MG63 (cell line): ENCODE results near the gene FRMPD1. TPM values are rescaled to one million over a fixed set of nuclear protein-coding genes. Genes with fewer than 3 reads are reported as not detected.
A peak's percentile ranks its signal among the peaks of the same experiment; 100 is the strongest.

Source experiments
- DNase-seq: peaks from one replicate; pipeline ENCODE4 v3.0.0-alpha.2; 2020
- H3K27me3 ChIP-seq: fragments of 250-450 bp; sonication (Bioruptor Pico); 2 replicates; pipeline ENCODE4 v1.5.1; 2020; ENCODE audit warnings: mild to moderate bottlenecking, moderate library complexity
- H3K36me3 ChIP-seq: fragments of 250-450 bp; sonication (Bioruptor Pico); 2 replicates; pipeline ENCODE4 v1.5.1; 2020; ENCODE audit warnings: mild to moderate bottlenecking, moderate library complexity
- H3K4me3 ChIP-seq: fragments of 250-450 bp; sonication (Bioruptor Pico); 2 replicates; pipeline ENCODE4 v1.5.1; 2020; ENCODE audit warnings: mild to moderate bottlenecking, moderate library complexity
- H3K9me3 ChIP-seq: fragments of 250-450 bp; sonication (Bioruptor Pico); 2 replicates; pipeline ENCODE4 v1.5.1; 2020; ENCODE audit warnings: mild to moderate bottlenecking, moderate library complexity
- total RNA-seq: library from RNA; depleted of rRNA; stranded (reverse); fragments of >200 nt; shearing (Covaris generic); gene quantifications from 2 replicates; pipeline ENCODE4 v1.2.3, GENCODE V29; 2014; ENCODE audit warnings: low replicate concordance; rRNA removed

The FRMPD1 gene
- total RNA-seq, 1 experiment from 2014 or later, result not detected

DNA sequence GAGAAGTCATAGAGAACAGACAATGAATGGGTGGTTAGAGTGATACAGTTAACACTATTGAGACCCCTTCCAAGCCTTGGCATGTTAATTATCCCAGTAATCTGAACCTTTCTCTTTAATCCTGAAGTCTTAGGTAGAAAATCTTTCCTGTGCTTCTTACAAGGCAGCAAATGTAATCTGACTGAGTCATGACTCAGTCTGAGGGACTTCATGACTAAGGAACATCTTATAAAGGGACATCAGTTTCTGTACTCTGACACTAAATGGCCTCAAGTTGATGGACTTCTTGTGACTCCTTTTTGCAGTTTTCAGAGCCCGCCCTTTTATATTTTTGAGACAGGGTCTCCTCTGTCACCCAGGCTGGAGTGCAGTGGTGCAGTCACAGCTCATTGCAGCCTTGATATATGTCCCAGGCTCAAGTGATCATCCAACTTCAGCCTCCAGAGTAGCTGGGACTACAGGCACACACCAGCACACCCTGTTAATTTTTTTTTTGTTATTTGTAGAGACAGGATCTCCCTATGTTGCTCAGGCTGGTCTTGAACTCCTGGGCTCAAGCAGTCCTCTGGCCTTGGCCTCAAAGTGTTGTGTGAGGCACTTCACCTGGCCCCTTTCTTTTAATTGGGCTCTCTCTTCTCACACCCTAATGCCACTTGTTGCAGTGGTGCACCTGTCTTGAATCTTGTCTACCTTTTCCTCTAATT is 124.6 kb downstream of the FRMPD1 start:
- no peak for DNase-seq
- H3K27me3 ChIP-seq, result no peaks in the 10 kb centered on the region
- H3K4me3 ChIP-seq, result no peak overlapping the region
- peaks cover 20% of the 10 kb centered on the region for H3K36me3 ChIP-seq
- H3K9me3 ChIP-seq, result no peaks in the 10 kb centered on the region

DNA sequence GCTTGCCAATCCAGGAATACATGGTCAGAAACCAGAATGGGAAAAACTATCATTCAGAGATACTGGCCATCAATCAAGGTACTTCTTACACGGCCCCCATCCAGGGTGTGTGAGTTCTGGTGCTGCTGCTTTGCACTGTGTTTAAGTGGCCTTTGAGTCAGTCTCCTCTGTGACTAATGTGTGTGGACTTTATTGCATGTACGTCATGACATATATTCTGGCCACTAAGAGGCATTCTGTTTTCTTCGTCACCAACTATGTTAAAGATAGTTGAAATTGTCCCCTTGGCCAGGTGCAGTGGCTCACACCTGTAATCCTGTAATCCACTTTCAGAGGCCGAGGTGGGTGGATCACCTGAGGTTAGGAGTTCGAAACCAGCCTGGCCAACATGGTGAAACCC is 125.6 kb downstream of the FRMPD1 start:
- H3K36me3 ChIP-seq, result peaks cover 30% of the 10 kb centered on the region
- H3K27me3 ChIP-seq, result no peaks in the 10 kb centered on the region
- no peak for DNase-seq
- no peaks in the 10 kb centered on the region for H3K9me3 ChIP-seq
- H3K4me3 ChIP-seq, result no peak overlapping the region

DNA sequence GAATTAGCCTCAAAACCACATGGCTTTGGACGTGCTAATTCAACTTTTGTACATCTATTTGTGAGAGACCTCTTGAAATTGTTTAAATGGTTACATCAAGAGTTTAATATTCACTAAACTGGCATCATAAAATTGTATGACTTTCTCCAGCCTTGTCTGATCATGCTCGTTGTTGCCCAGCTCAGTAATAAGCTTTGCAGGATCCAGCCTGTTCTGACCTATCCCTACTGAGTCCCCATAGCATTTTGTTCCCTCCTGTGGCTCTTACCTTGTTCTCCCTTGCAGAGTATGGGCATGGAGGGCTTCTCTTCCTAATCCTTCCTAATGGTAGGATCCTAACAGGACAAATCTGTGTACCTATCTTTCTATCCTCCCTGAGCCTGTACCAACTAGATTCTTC is 127.8 kb downstream of the FRMPD1 start:
- H3K4me3 ChIP-seq, result no peak overlapping the region
- peaks cover 48% of the 10 kb centered on the region for H3K36me3 ChIP-seq
- no peaks in the 10 kb centered on the region for H3K9me3 ChIP-seq
- no peaks in the 10 kb centered on the region for H3K27me3 ChIP-seq
- DNase-seq, result no peak

DNA sequence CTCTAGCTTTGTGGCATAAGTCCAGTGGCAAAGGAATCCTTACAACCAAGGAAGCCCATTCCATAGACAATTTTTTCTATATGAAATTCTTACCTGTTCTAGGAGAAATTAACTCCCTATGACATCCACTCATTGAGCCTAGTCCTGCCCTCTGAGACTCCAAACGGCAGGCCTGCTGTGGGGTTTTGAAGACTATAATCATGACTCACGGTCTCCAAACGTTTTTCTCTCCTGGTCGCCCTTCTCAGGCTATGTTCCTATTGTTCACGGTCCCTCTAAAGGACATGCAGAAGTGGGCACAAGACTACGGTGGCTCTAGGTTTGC is 133.5 kb downstream of the FRMPD1 start:
- no peaks in the 10 kb centered on the region for H3K9me3 ChIP-seq
- H3K4me3 ChIP-seq, result peak overlapping the region; percentile 81
- no peak for DNase-seq
- no peaks in the 10 kb centered on the region for H3K27me3 ChIP-seq
- H3K36me3 ChIP-seq, result peaks cover 41% of the 10 kb centered on the region

DNA sequence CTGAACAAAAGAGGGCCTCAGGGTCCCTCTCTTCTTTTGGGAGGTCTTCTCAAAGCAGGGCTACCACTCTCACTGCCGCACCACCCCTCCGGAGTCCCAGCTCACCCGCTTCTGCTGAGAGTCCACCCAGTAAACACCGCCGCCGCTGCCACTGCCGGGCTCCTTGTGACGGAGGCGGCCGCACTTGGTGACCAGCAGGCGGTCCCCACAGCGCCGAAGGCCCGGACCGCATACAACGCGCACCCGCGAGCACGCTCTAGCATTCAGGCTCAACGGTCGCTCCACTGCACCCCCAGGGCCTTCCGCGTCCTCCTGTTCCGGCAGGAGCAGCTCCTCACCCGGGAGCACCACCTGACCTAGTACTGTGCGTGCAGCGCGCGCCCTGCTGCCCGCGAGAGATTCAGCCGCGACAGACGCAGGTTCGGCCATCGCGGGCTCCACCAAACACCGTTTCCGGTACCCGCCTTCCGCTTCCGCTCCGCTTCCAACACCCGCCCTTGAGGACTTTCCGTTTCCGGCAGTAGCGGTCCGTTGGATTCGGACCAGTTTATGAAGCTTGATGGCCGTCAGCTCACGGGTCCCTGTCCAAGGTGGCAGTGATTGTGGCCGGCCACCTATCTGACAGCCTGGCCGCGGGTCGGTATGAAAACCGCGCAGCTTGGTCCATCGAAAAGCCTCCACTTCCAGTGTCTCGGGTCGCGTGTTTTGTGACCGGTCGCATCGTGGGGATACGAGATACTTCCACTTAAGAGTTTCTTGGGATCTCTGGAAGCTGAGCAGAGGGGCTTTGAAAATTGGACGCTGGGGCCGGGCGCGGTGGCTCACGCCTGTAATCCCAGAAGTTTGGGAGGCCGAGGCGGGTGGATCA is 134.1 kb downstream of the FRMPD1 start, which contains the start of gene EXOSC3:
TSS of gene EXOSC3 (minus strand) at position 449 of the 868 bp plus-strand sequence. CDS start at position 429, 20 bp downstream.
- no peaks in the 10 kb centered on the region for H3K9me3 ChIP-seq
- peak within 1 kb of the TSS; percentile 81 for H3K4me3 ChIP-seq
- DNase-seq, result peak; percentile 87
- no peaks in the 10 kb centered on the region for H3K27me3 ChIP-seq
- peaks cover 36% of the 10 kb centered on the region for H3K36me3 ChIP-seq

DNA sequence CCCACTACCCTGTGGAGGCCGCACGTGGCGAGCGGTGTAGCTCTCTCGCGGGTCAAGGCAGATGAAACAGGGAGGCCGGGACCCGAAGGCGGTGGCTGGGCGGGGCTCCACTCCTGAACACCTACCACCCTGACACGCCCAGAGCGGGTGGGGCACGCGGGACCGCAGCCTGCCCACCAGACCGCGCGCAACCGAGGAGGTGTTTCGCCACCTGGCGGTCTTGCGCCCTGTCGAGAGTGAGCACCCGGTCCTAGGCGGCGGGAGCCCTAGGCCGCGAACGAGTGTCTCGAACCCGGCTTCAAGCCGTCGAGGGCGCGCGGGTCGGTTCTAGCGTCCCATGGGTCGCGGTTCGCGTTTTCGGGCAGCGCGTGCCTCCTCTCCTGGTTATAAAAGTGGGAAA is 136.3 kb downstream of the FRMPD1 start:
- Histone ChIP-seq H3K4me3 (no peak overlapping the region), H3K27me3 (no peaks in the 10 kb centered on the region), H3K9me3 (no peaks in the 10 kb centered on the region), H3K36me3 (peaks cover 17% of the 10 kb centered on the region)
- no peak for DNase-seq

DNA sequence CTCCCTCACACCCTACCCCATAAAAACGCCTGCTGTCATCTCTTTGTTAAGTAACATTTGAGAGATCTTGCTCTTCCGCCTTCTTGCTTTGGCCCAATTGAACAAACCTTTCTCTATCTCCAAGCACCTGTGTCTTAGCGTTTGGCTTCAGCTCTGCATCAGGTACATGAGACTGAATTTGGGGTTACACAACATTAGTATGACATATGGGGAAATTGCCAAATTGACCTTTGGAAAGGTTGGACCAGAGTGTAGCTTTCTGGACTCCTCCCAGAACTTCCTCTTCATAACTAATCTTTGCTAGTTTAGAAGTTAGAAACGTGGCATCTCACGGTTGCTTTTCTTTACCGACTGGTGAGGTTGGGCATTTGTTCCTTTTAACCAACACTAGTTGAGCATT is 137.6 kb downstream of the FRMPD1 start:
- H3K4me3 ChIP-seq, result no peak overlapping the region
- no peaks in the 10 kb centered on the region for H3K27me3 ChIP-seq
- no peak for DNase-seq
- no peaks in the 10 kb centered on the region for H3K9me3 ChIP-seq
- H3K36me3 ChIP-seq, result peaks cover 5% of the 10 kb centered on the region

DNA sequence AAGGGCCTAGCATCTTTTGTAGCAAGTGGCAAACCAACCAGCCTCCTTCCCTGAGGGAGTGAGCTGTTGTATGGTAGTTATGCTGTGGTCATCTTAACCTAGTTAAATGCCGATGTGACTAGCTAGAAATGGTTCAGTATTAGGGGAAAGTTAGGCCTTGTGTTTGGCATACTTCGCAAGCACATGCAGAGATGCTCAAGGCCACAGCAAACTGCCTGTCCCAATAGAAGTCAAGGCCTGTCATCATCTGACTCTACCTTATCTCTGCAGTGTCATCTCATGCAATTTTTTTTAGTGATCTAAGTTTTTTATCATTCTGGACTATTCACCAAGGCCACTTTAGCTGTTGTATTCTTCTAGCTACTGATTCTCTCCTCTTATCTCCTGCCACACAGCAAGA is 139.3 kb downstream of the FRMPD1 start:
- Histone ChIP-seq H3K27me3 (no peaks in the 10 kb centered on the region), H3K9me3 (no peaks in the 10 kb centered on the region), H3K36me3 (no peaks in the 10 kb centered on the region), H3K4me3 (no peak overlapping the region)
- no peak for DNase-seq

DNA sequence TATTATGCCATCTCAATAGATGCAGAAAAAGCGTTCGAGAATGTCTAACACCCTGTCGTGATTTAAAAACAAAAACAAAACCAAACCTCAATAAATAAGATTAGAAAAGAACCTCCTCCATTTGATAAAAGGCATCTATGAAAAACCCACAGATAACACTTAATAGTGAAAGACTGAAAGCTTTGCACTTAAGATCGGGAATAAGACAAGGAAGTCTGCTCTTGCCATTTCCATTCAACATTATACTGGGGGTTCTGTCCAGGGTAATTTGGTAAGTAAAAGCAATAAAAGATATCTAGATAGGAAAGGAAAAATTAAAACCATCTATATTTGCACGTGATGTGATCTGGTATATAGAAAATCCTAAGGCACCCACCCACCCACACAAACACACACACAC is 141.4 kb downstream of the FRMPD1 start:
- Histone ChIP-seq H3K9me3 (no peaks in the 10 kb centered on the region), H3K4me3 (no peak overlapping the region), H3K36me3 (no peaks in the 10 kb centered on the region), H3K27me3 (no peaks in the 10 kb centered on the region)
- DNase-seq, result no peak

DNA sequence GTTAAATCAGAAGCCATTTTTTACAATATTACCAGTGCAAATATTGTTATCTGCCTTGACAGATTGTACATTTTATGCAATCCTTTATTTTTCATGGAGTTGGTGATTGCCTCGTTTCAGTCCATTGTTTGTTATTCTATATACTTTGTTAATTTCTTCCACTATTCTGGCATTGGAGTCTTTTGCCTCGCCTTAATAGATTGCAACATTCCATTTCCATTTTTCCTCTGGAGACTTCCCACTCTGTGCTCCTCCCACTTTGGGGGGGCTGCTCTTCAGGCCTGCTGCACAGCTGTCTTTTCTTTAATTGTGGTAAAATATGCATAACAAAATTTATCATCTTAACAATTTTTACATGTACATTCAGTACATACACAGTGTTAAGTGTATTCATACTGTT is 145.5 kb downstream of the FRMPD1 start:
- Histone ChIP-seq H3K27me3 (no peaks in the 10 kb centered on the region), H3K4me3 (no peak overlapping the region), H3K36me3 (no peaks in the 10 kb centered on the region), H3K9me3 (no peaks in the 10 kb centered on the region)
- no peak for DNase-seq

Other genes starting within 250 kb of the FRMPD1 start
- 97.5 and 111 TPM in 2 replicates for gene GRHPR, start 228.3 kb upstream of the FRMPD1 start, total RNA-seq
- 4.4 and 9.1 TPM in 2 replicates for gene ZBTB5, start 185.5 kb upstream of the FRMPD1 start, total RNA-seq
- 82.3 and 92.4 TPM in 2 replicates for gene POLR1E, start 165.0 kb upstream of the FRMPD1 start, total RNA-seq
- gene FBXO10, start 74.6 kb upstream of the FRMPD1 start, total RNA-seq, result 0.84 and 4.3 TPM in 2 replicates
- 101 and 179 TPM in 2 replicates for gene TOMM5, start 58.4 kb upstream of the FRMPD1 start, total RNA-seq
- gene TRMT10B, start 102.9 kb downstream of the FRMPD1 start, total RNA-seq, result 1.5 and 5.1 TPM in 2 replicates
- 32.9 and 37.9 TPM in 2 replicates for gene EXOSC3, start 134.1 kb downstream of the FRMPD1 start, total RNA-seq
- gene DCAF10, start 149.8 kb downstream of the FRMPD1 start, total RNA-seq, result 6.7 and 12.2 TPM in 2 replicates